Measurements from ENCODE around the gene CSKMT. TPM values are rescaled to one million over a fixed set of nuclear protein-coding genes. Genes with fewer than 3 reads are reported as not detected.

The CSKMT gene
- total RNA-seq = 2.9 and 20.2 TPM in 2 replicates

GRCh38 chr11:62665075-62665598 lies at the start of gene CSKMT, which contains the start of gene C11orf98:
Gene CSKMT (plus strand): TSS chr11:62665312. CDS start chr11:62665880, 568 bp downstream.
Gene C11orf98 (minus strand): TSS chr11:62665210. CDS start chr11:62665169, 41 bp downstream.

GRCh38 chr11:62621567-62622470 lies 43.3 kb upstream of the CSKMT start, which contains the start of gene B3GAT3:
Gene B3GAT3 (minus strand): TSS chr11:62621986. CDS start chr11:62621947, 39 bp downstream.

GRCh38 chr11:62645946-62646824 lies 18.9 kb upstream of the CSKMT start, which contains the start of gene GANAB:
Gene GANAB (minus strand): TSS chr11:62646613. CDS start chr11:62646599, 14 bp downstream.

GRCh38 chr11:62671608-62672389 lies 6.7 kb downstream of the CSKMT start, which contains the start of the genes LBHD1 and UQCC3:
Gene LBHD1 (minus strand): TSS chr11:62672267. CDS start chr11:62670031, 2,236 bp downstream.
Gene UQCC3 (plus strand): TSS chr11:62671673. CDS start chr11:62671746, 73 bp downstream.

GRCh38 chr11:62678770-62679696 lies 13.9 kb downstream of the CSKMT start, which contains the start of gene UBXN1:
Gene UBXN1 (minus strand): TSS chr11:62679073. CDS start chr11:62678923, 150 bp downstream.

GRCh38 chr11:62689421-62690183 lies 24.5 kb downstream of the CSKMT start, which contains the start of gene LRRN4CL:
Gene LRRN4CL (minus strand): TSS chr11:62689530. CDS start chr11:62688508, 1,022 bp downstream.

GRCh38 chr11:62707277-62707861 lies 42.3 kb downstream of the CSKMT start, which contains the start of the genes BSCL2 and GNG3:
Gene BSCL2 (minus strand): TSS chr11:62707424. CDS start chr11:62707195, 229 bp downstream.
Gene GNG3 (plus strand): TSS chr11:62707676. CDS start chr11:62708296, 620 bp downstream.

Other genes with a start within 250 kb of the CSKMT start
- not detected in 2 replicates for gene SCGB1A1, start 246.3 kb upstream of the CSKMT start, total RNA-seq
- gene AHNAK, start 118.5 kb upstream of the CSKMT start, total RNA-seq = 251 and 358 TPM in 2 replicates
- gene EEF1G, start 91.4 kb upstream of the CSKMT start, total RNA-seq = 2,051 and 2,264 TPM in 2 replicates
- 5.5 and 9.6 TPM in 2 replicates for gene TUT1, start 73.8 kb upstream of the CSKMT start, total RNA-seq
- gene MTA2, start 63.4 kb upstream of the CSKMT start, total RNA-seq = 81.7 and 109 TPM in 2 replicates
- 17.0 and 22.9 TPM in 2 replicates for gene EML3, start 52.5 kb upstream of the CSKMT start, total RNA-seq
- 2.8 and 14.1 TPM in 2 replicates for gene ROM1, start 52.1 kb upstream of the CSKMT start, total RNA-seq
- gene B3GAT3, start 43.3 kb upstream of the CSKMT start, total RNA-seq = 48.4 and 56.2 TPM in 2 replicates
- gene GANAB, start 18.7 kb upstream of the CSKMT start, total RNA-seq = 263 and 291 TPM in 2 replicates
- 20.6 and 26.2 TPM in 2 replicates for gene INTS5, start 12.0 kb upstream of the CSKMT start, total RNA-seq
- gene C11orf98, start 102 bp upstream of the CSKMT start, total RNA-seq = 47.0 and 88.6 TPM in 2 replicates
- 8.6 and 10.5 TPM in 2 replicates for gene UQCC3, start 6.4 kb downstream of the CSKMT start, total RNA-seq
- gene LBHD1, start 7.0 kb downstream of the CSKMT start, total RNA-seq = 6.9 and 11.0 TPM in 2 replicates
- gene UBXN1, start 13.8 kb downstream of the CSKMT start, total RNA-seq = 97.7 and 109 TPM in 2 replicates
- gene LRRN4CL, start 24.2 kb downstream of the CSKMT start, total RNA-seq = 5.8 and 6.6 TPM in 2 replicates
- gene BSCL2, start 42.1 kb downstream of the CSKMT start, total RNA-seq = 79.6 and 137 TPM in 2 replicates
- gene GNG3, start 42.4 kb downstream of the CSKMT start, total RNA-seq = not detected in 2 replicates
- gene HNRNPUL2, start 62.1 kb downstream of the CSKMT start, total RNA-seq = 6.6 and 6.9 TPM in 2 replicates
- gene TTC9C, start 63.2 kb downstream of the CSKMT start, total RNA-seq = 27.1 and 44.5 TPM in 2 replicates
- 6.1 and 10.3 TPM in 2 replicates for gene ZBTB3, start 88.8 kb downstream of the CSKMT start, total RNA-seq
- 96.1 and 114 TPM in 2 replicates for gene POLR2G, start 96.3 kb downstream of the CSKMT start, total RNA-seq
- 11.8 and 18.6 TPM in 2 replicates for gene TAF6L, start 106.1 kb downstream of the CSKMT start, total RNA-seq
- gene TMEM179B, start 122.1 kb downstream of the CSKMT start, total RNA-seq = 73.7 and 93.1 TPM in 2 replicates
- gene TMEM223, start 126.7 kb downstream of the CSKMT start, total RNA-seq = 40.9 and 43.8 TPM in 2 replicates
- 26.2 and 30.5 TPM in 2 replicates for gene NXF1, start 140.1 kb downstream of the CSKMT start, total RNA-seq
- 33.2 and 59.2 TPM in 2 replicates for gene STX5, start 166.7 kb downstream of the CSKMT start, total RNA-seq
- gene TEX54, start 167.5 kb downstream of the CSKMT start, total RNA-seq = not detected in 2 replicates
- gene WDR74, start 174.3 kb downstream of the CSKMT start, total RNA-seq = 39.7 and 57.4 TPM in 2 replicates
- gene SLC3A2, start 215.6 kb downstream of the CSKMT start, total RNA-seq = 216 and 237 TPM in 2 replicates

Measured in myometrial cell (primary cell).